Upper lobe of right lung (tissue), 1 donor: ENCODE results near the gene PODXL. TPM values are rescaled to one million over a fixed set of nuclear protein-coding genes. Genes with fewer than 3 reads are reported as not detected.

Experiments
- ATAC-seq: fragments of 200-7000 bp; cut with Tn5 transposase; one replicate; pipeline ENCODE4 v1.9.1; 2020; ENCODE audit warnings: mild to moderate bottlenecking, moderate library complexity
- DNase-seq: peaks from one replicate; pipeline ENCODE4 v3.0.0-alpha.2; 2020
- H3K27ac ChIP-seq: fragments of 200-600 bp; one replicate; pipeline ENCODE4 v1.8.0; 2022
- H3K27me3 ChIP-seq: fragments of 200-600 bp; one replicate; pipeline ENCODE4 v1.8.0; 2022; ENCODE audit warnings: mild to moderate bottlenecking
- H3K36me3 ChIP-seq: fragments of 200-600 bp; one replicate; pipeline ENCODE4 v1.8.0; 2022
- H3K4me1 ChIP-seq: fragments of 200-600 bp; one replicate; pipeline ENCODE4 v1.8.0; 2022
- H3K4me3 ChIP-seq: fragments of 200-600 bp; one replicate; pipeline ENCODE4 v1.8.0; 2022; ENCODE audit warnings: mild to moderate bottlenecking
- H3K9me3 ChIP-seq: fragments of 200-600 bp; one replicate; pipeline ENCODE4 v1.8.0; 2022
- intact Hi-C: fragments of 100-400 bp; cut with DNase I; formaldehyde crosslinking; loops from one replicate; pipeline ENCODE4 v1.11.0; 2022
- total RNA-seq: library from RNA; stranded (reverse); fragmentation: NEBNext Ultra II Directional; extraction: Animal tissue kit (Norgen Biotek cat#: 25700); gene quantifications from one replicate; pipeline ENCODE4 v1.2.1, GENCODE V29; 2021
- TF ChIP-seq, protein P1 (sequence below): fragments of 200-600 bp; IDR thresholded peaks from one replicate; pipeline ENCODE4 v1.8.0; 2022; ENCODE audit warnings: antibody characterized with exemption
- donor health status: DM: no; HTN: yes; CAD: no; lungs with severe emphysema.

PODXL gene
- total RNA-seq, 1 donor from 2014 or later: 99.9 TPM

DNA sequence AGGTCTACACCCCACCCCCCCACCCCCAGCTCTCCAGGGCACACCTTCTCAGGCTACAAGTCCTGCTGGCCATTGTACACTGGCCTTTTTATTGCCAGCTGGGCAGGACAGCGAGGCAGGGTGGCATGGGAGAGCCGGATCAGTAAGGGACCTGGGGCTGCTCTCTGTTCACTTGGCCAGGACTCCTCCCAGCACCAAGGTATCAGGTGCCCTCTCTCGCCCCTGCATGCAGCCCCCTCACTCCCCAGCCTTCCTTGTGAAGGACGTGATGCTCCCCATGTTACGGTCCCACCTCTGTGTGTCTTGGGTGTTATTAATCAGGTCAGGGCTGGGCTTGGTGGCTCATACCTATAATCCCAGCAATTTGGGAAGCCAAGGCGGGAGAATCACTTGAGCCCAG is 26.3 kb downstream of the PODXL start:
- H3K36me3 ChIP-seq: no peaks in the 10 kb centered on the region
- DNase-seq: no peak
- intact Hi-C loops: no loop called here
- no peaks in the 10 kb centered on the region for H3K4me1 ChIP-seq
- H3K27me3 ChIP-seq: no peaks in the 10 kb centered on the region
- no peak for ATAC-seq
- TF ChIP-seq, protein P1, sequence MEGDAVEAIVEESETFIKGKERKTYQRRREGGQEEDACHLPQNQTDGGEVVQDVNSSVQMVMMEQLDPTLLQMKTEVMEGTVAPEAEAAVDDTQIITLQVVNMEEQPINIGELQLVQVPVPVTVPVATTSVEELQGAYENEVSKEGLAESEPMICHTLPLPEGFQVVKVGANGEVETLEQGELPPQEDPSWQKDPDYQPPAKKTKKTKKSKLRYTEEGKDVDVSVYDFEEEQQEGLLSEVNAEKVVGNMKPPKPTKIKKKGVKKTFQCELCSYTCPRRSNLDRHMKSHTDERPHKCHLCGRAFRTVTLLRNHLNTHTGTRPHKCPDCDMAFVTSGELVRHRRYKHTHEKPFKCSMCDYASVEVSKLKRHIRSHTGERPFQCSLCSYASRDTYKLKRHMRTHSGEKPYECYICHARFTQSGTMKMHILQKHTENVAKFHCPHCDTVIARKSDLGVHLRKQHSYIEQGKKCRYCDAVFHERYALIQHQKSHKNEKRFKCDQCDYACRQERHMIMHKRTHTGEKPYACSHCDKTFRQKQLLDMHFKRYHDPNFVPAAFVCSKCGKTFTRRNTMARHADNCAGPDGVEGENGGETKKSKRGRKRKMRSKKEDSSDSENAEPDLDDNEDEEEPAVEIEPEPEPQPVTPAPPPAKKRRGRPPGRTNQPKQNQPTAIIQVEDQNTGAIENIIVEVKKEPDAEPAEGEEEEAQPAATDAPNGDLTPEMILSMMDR: no peak
- H3K9me3 ChIP-seq: no peaks in the 10 kb centered on the region
- H3K4me3 ChIP-seq: no peak overlapping the region
- H3K27ac ChIP-seq: no peak overlapping the region

- Histone ChIP-seq H3K4me1 (no peaks in the 10 kb centered on the region), H3K27me3 (no peaks in the 10 kb centered on the region), H3K36me3 (no peaks in the 10 kb centered on the region), H3K4me3 (no peak overlapping the region), H3K27ac (no peak overlapping the region), H3K9me3 (no peaks in the 10 kb centered on the region)
- ATAC-seq (no peak), DNase-seq (no peak)
- intact Hi-C loops: no loop called here
- TF ChIP-seq, protein P1: no peak
Measured at GRCh38 chr7:131529617-131530016, 26.8 kb downstream of the PODXL start.

- H3K27me3 ChIP-seq: no peaks in the 10 kb centered on the region
- H3K9me3 ChIP-seq: no peaks in the 10 kb centered on the region
- no peak for DNase-seq
- no peak overlapping the region for H3K27ac ChIP-seq
- ATAC-seq: no peak
- TF ChIP-seq, protein P1: no peak
- no peaks in the 10 kb centered on the region for H3K36me3 ChIP-seq
- intact Hi-C loops: no loop called here
- no peaks in the 10 kb centered on the region for H3K4me1 ChIP-seq
- no peak overlapping the region for H3K4me3 ChIP-seq
Measured at GRCh38 chr7:131529179-131529578, 27.2 kb downstream of the PODXL start.

- intact Hi-C loops: no loop called here
- H3K27ac ChIP-seq: no peak overlapping the region
- no peaks in the 10 kb centered on the region for H3K36me3 ChIP-seq
- ATAC-seq: peak; percentile 44
- H3K27me3 ChIP-seq: no peaks in the 10 kb centered on the region
- no peak for DNase-seq
- H3K4me3 ChIP-seq: no peak overlapping the region
- TF ChIP-seq, protein P1: no peak
- H3K9me3 ChIP-seq: no peaks in the 10 kb centered on the region
- H3K4me1 ChIP-seq: peaks cover 3% of the 10 kb centered on the region
Measured at GRCh38 chr7:131527456-131527855, 29.0 kb downstream of the PODXL start.

- TF ChIP-seq, protein P1: no peak
- no peaks in the 10 kb centered on the region for H3K36me3 ChIP-seq
- ATAC-seq: no peak
- intact Hi-C loops: no loop called here
- H3K4me1 ChIP-seq: peaks cover 17% of the 10 kb centered on the region
- no peak for DNase-seq
- no peaks in the 10 kb centered on the region for H3K27me3 ChIP-seq
- no peaks in the 10 kb centered on the region for H3K9me3 ChIP-seq
- no peak overlapping the region for H3K4me3 ChIP-seq
- H3K27ac ChIP-seq: no peak overlapping the region
Measured at GRCh38 chr7:131525820-131526219, 30.6 kb downstream of the PODXL start.

DNA sequence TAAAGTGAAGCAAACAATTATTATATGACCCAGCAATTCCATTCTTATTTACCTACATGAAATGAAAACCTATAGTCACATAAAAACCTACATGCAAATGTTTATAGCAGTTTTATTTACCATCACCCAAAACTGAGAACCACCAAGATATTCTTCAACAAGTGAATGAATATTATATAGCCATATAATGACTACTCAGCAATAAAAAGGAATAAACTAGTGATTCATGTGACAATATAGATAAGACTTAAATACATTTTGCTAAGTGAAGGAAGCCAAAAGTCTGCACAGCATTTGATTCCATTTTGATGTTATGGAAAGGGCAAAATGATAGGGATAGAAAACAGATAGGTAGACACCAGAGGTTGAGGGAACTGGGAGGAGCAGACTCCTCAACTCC is 31.7 kb downstream of the PODXL start:
- H3K27me3 ChIP-seq: no peaks in the 10 kb centered on the region
- TF ChIP-seq, protein P1: no peak
- no peaks in the 10 kb centered on the region for H3K9me3 ChIP-seq
- H3K4me1 ChIP-seq: peaks cover 23% of the 10 kb centered on the region
- ATAC-seq: no peak
- H3K4me3 ChIP-seq: no peak overlapping the region
- no peak for DNase-seq
- no peaks in the 10 kb centered on the region for H3K36me3 ChIP-seq
- intact Hi-C loops: no loop called here
- no peak overlapping the region for H3K27ac ChIP-seq
